Mammary epithelial cell (primary cell): ENCODE results near the gene ISG15.

ENCODE experiments used
- EZH2 ChIP-seq: IDR thresholded peaks from 2 replicates; pipeline ENCODE4 v1.6.1; 2012; ENCODE audit warnings: low read length, inconsistent platforms, borderline replicate concordance
- TF ChIP-seq, protein P1 (sequence below), 2 donors: IDR thresholded peaks in 1 of 2; conservative IDR thresholded peaks in 1 of 2; 2 replicates each; pipeline ENCODE4 v1.5.1; 2011 to 2012; ENCODE audit warnings: inconsistent platforms in 2 of 2, low read length in 2 of 2, mild to moderate bottlenecking in 2 of 2, control low read depth in 1 of 2, low read depth in 1 of 2; ENCODE audit not compliant: insufficient read depth in 1 of 2; ENCODE audit errors: extremely low read depth in 1 of 2

DNA sequence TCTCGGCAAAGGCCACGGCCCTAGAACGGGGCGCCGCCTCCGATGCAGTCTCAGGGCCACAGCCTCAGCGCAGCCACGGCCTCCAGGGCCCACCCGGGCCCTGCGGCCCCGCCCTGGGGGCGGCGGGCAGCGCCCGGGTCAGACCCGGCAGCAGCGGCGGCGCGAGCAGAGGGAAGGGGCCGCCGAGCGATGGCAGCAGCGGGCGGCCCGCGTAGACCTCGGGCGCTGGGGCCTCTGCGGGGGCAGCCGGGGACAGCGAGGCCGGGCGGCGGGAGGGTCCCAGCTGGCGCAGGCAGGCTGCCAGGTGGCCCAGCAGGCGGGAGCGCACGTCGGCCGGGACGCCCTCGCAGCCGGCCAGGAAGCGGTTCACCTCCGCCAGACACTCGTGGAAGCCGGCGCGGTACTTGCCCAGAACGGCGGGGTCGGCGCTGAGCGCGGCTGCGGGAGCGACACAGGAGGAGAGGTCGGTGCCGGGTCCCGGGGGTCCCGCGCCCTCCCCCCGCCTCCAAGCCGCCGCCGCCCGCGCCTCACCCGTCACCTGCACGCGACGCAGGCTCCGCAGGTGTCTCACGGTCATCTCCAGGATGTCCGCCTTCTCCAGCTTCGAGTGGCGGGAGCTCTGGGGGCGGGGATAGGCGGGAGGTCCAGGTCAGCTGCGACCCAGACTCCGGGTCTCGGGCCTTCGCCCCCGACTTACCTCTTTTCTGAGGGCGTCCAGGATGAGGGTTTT, 14.1 kb upstream of the ISG15 start:
- TF ChIP-seq, protein P1, sequence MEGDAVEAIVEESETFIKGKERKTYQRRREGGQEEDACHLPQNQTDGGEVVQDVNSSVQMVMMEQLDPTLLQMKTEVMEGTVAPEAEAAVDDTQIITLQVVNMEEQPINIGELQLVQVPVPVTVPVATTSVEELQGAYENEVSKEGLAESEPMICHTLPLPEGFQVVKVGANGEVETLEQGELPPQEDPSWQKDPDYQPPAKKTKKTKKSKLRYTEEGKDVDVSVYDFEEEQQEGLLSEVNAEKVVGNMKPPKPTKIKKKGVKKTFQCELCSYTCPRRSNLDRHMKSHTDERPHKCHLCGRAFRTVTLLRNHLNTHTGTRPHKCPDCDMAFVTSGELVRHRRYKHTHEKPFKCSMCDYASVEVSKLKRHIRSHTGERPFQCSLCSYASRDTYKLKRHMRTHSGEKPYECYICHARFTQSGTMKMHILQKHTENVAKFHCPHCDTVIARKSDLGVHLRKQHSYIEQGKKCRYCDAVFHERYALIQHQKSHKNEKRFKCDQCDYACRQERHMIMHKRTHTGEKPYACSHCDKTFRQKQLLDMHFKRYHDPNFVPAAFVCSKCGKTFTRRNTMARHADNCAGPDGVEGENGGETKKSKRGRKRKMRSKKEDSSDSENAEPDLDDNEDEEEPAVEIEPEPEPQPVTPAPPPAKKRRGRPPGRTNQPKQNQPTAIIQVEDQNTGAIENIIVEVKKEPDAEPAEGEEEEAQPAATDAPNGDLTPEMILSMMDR (conservative IDR thresholded peaks at IDR 0.05 in 1 of 2, IDR thresholded peaks at IDR 0.05 in 1 of 2; ENCODE audit: extremely low read depth in 1 of 2, insufficient read depth in 1 of 2, low read depth in 1 of 2, low read length in 2 of 2) = no peak
- TF ChIP-seq EZH2 = peak; percentile 87
